DMS79 treated with DMSO at 0.1 percent for 48 hours (cell line): Measurements from ENCODE around the gene TLK1.
"Not testable (repeated sequence)": the region's sequence is repeated elsewhere in the genome, so short reads cannot be mapped to it uniquely, and the experiment has no call there.

Experiments used
- DNase-seq: peaks from one replicate; lab custom pipeline; 2025; lab: John Stamatoyannopoulos, UW

TLK1 gene

GRCh38 chr2:171142398-171142797, 18.3 kb downstream of the TLK1 start:
- DNase-seq, result no peak

- no peak for DNase-seq
These were observed 19.4 kb downstream of the TLK1 start for GRCh38 chr2:171141320-171141719.

- DNase-seq, result no peak
These were observed 20.8 kb downstream of the TLK1 start for GRCh38 chr2:171139860-171140259.

GRCh38 chr2:171136024-171136423, 24.7 kb downstream of the TLK1 start:
- DNase-seq, result no peak

GRCh38 chr2:171134624-171135230, 26.0 kb downstream of the TLK1 start:
- DNase-seq, result no peak

GRCh38 chr2:171132086-171132485, 28.6 kb downstream of the TLK1 start:
- no peak for DNase-seq

GRCh38 chr2:171128461-171128860, 32.2 kb downstream of the TLK1 start:
- DNase-seq, result no peak

GRCh38 chr2:171124541-171124940, 36.2 kb downstream of the TLK1 start:
- DNase-seq, result peak; percentile 94

- no peak for DNase-seq
These were observed 51.1 kb downstream of the TLK1 start for GRCh38 chr2:171109571-171109970.

GRCh38 chr2:171109020-171109419, 51.7 kb downstream of the TLK1 start:
- DNase-seq, result no peak

GRCh38 chr2:171107803-171108202, 52.9 kb downstream of the TLK1 start:
- DNase-seq, result no peak

- no peak for DNase-seq
These were observed 56.3 kb downstream of the TLK1 start for GRCh38 chr2:171104379-171104778.

GRCh38 chr2:171102802-171103201, 57.9 kb downstream of the TLK1 start:
- peak; percentile 97 for DNase-seq

GRCh38 chr2:171100370-171100769, 60.3 kb downstream of the TLK1 start:
- DNase-seq, result no peak

- no peak for DNase-seq
These were observed 62.1 kb downstream of the TLK1 start for GRCh38 chr2:171098607-171099006.

GRCh38 chr2:171095014-171095582, 65.6 kb downstream of the TLK1 start:
- DNase-seq, result no peak

GRCh38 chr2:171091517-171091916, 69.2 kb downstream of the TLK1 start:
- DNase-seq, result not testable (repeated sequence)

- no peak for DNase-seq
These were observed 71.2 kb downstream of the TLK1 start for GRCh38 chr2:171089489-171089888.

GRCh38 chr2:171088057-171088834, 72.4 kb downstream of the TLK1 start:
- no peak for DNase-seq

GRCh38 chr2:171087547-171087946, 73.1 kb downstream of the TLK1 start:
- DNase-seq, result no peak

- no peak for DNase-seq
These were observed 74.1 kb downstream of the TLK1 start for GRCh38 chr2:171086352-171087290.

GRCh38 chr2:171084128-171084527, 76.6 kb downstream of the TLK1 start:
- DNase-seq, result no peak
